ENCODE data around the gene CRABP1. TPM values are rescaled to one million over a fixed set of nuclear protein-coding genes. Genes with fewer than 3 reads are reported as not detected.
A peak's percentile ranks its signal among the peaks of the same experiment; 100 is the strongest.

The CRABP1 gene
- total RNA-seq (1 to 10 TPM in 1 of 2 donors, not detected in 1; 1.1 TPM), polyA plus RNA-seq (not detected)
- long read RNA-seq, donor 1: 0 reads
- long read RNA-seq, donor 2: 0 reads
- long read RNA-seq, donor 3: 0 reads
- long read RNA-seq, donor 4: 0 reads
- long read RNA-seq, donor 5, partial matches to known transcripts: 0 of 1 reads
- long read RNA-seq, donor 5, other reads (novel, unspliced or antisense): 0 of 1 reads

DNA sequence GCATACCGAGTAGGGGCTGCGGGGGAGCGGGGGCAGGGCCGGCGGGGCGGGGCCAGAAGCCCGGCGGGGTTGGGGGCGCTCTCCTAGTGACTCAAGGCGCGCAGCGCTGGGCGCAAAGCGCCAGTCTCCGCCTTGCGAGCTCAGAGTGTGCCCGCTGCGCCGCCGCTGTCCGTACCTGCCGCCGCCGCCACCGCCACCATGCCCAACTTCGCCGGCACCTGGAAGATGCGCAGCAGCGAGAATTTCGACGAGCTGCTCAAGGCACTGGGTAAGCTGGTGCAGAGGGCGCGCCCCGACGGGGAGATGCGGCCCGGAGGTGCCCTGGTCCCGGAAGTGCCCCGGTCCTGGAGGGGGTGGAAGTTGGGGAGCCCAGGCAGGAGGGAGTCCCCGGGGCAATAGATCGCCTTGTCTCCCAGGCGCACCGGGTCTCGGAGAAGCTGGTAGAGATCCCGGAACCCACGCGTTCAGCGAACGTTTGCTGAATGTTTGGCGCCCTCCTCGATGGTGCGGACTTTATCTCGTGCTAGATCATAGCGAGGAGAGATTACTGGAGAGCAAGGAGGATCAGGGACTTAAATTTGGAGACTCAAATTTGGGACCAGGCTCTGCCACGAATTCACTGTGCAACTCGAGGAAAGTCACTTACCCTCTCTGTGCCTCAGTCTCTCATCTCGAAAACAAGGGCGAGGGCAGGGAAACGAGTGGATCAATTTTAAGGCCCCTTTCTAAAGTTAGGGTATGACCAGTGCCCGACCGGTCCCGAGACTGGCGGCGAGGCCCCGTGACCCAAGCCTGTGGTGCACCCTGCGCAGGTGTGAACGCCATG lies at the start of gene CRABP1:
CRABP1 (plus strand) TSS at position 123 of the 826 bp plus-strand sequence; CDS start at position 199, 76 bp downstream.
- ATAC-seq (ENCODE audit: insufficient read depth, low FRiP score) (no peak), DNase-seq (no peak)
- Histone ChIP-seq H3K27me3 (ENCODE audit: control insufficient read depth in 3 of 3, insufficient read depth in 3 of 3, low read length in 2 of 3) (peaks cover 7 to 48% (median 48%) of the 10 kb centered on the region in 3 donors), H3K4me3 (no peak within 1 kb of the TSS), H3K27ac (ENCODE audit: low read depth in 1 of 2, low read length in 1 of 2) (no peak within 1 kb of the TSS), H3K9ac (ENCODE audit: insufficient read depth in 1 of 2, low read length in 2 of 2) (no peak within 1 kb of the TSS), H3K4me1 (ENCODE audit: control insufficient read depth in 5 of 5, insufficient read depth in 5 of 5, low read length in 5 of 5) (peaks cover 0 to 13% (median 0%) of the 10 kb centered on the region in 5 donors), H3K9me3 (ENCODE audit: control insufficient read depth in 4 of 4, insufficient read depth in 3 of 4, low read length in 3 of 4) (peaks cover 0 to 7% (median 0%) of the 10 kb centered on the region in 4 donors), H3K36me3 (ENCODE audit: control insufficient read depth in 4 of 4, insufficient read depth in 4 of 4, low read length in 4 of 4) (no peaks in the 10 kb centered on the region)
- 2 to 3% methylated on average over 55 to 67 of the region's 67 CpGs for WGBS, 2 donors
- TF ChIP-seq, protein P1, sequence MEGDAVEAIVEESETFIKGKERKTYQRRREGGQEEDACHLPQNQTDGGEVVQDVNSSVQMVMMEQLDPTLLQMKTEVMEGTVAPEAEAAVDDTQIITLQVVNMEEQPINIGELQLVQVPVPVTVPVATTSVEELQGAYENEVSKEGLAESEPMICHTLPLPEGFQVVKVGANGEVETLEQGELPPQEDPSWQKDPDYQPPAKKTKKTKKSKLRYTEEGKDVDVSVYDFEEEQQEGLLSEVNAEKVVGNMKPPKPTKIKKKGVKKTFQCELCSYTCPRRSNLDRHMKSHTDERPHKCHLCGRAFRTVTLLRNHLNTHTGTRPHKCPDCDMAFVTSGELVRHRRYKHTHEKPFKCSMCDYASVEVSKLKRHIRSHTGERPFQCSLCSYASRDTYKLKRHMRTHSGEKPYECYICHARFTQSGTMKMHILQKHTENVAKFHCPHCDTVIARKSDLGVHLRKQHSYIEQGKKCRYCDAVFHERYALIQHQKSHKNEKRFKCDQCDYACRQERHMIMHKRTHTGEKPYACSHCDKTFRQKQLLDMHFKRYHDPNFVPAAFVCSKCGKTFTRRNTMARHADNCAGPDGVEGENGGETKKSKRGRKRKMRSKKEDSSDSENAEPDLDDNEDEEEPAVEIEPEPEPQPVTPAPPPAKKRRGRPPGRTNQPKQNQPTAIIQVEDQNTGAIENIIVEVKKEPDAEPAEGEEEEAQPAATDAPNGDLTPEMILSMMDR (IDR thresholded peaks at IDR 0.05; ENCODE audit: control extremely low read depth, extremely low read depth): no peak

DNA sequence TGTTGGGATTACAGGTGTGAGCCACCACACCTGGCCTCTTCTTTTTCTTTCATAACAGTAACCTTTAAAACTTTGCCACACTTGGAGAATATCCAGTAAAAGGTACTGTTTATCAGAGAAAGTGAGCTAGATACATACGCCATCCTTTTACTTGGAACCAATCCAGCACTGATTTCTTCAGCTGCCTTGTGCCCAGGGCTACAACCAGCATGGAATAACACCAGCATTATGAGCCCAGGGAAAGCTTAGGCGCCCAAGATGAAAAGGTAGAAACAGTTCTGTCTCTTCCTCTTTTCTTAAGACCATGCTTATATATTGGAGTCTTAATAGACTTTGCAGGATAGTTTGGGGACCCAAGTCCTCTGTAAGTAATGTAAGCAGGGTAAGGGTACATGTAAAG lies 49.1 kb upstream of the CRABP1 start:
- ATAC-seq (ENCODE audit: insufficient read depth, low FRiP score) (no peak), DNase-seq (no peak)
- Histone ChIP-seq H3K9me3 (ENCODE audit: control insufficient read depth in 4 of 4, insufficient read depth in 3 of 4, low read length in 3 of 4) (no peaks in the 10 kb centered on the region), H3K27ac (ENCODE audit: low read depth in 1 of 2, low read length in 1 of 2) (no peak overlapping the region), H3K9ac (ENCODE audit: insufficient read depth in 1 of 2, low read length in 2 of 2) (no peak overlapping the region), H3K36me3 (ENCODE audit: control insufficient read depth in 4 of 4, insufficient read depth in 4 of 4, low read length in 4 of 4) (peaks cover 8 to 34% (median 26%) of the 10 kb centered on the region in 4 donors), H3K4me1 (ENCODE audit: control insufficient read depth in 5 of 5, insufficient read depth in 5 of 5, low read length in 5 of 5) (no peaks in the 10 kb centered on the region), H3K27me3 (ENCODE audit: control insufficient read depth in 3 of 3, insufficient read depth in 3 of 3, low read length in 2 of 3) (no peaks in the 10 kb centered on the region), H3K4me3 (no peak overlapping the region)
- TF ChIP-seq, protein P1 (IDR thresholded peaks at IDR 0.05; ENCODE audit: control extremely low read depth, extremely low read depth): no peak
- WGBS, 2 donors: 68 to 95% methylated on average over 2 of the region's 2 CpGs

DNA sequence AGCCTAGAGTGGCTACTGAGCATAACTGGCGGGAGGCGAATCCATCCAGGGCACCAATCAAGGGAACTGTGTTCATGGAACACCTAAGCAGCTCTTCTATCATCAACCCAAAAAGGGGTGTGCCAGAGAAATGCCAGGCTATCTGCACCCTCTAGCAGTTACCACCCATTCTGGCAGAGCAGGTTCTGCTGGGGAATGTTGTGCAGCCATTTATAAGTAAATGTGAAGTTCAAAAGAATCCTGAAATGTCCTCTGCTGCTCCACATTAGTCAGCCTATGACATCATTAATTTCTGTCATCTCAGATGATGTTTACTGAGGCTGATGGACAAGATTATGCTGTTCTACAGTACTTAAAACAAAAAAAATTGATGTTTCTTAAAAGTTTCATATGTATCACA lies 48.5 kb upstream of the CRABP1 start:
- DNase-seq (peak; percentile 8 to 25 (median 24)), ATAC-seq (ENCODE audit: insufficient read depth, low FRiP score) (no peak)
- H3K27me3 ChIP-seq (ENCODE audit: control insufficient read depth in 3 of 3, insufficient read depth in 3 of 3, low read length in 2 of 3): no peaks in the 10 kb centered on the region
- peaks cover 8 to 34% (median 22%) of the 10 kb centered on the region in 4 donors for H3K36me3 ChIP-seq (ENCODE audit: control insufficient read depth in 4 of 4, insufficient read depth in 4 of 4, low read length in 4 of 4)
- H3K4me3 ChIP-seq: no peak overlapping the region
- TF ChIP-seq, protein P1 (IDR thresholded peaks at IDR 0.05; ENCODE audit: control extremely low read depth, extremely low read depth): no peak
- no peak overlapping the region for H3K27ac ChIP-seq (ENCODE audit: low read depth in 1 of 2, low read length in 1 of 2)
- 98 to 99% methylated on average over 2 of the region's 2 CpGs for WGBS, 2 donors
- H3K9ac ChIP-seq (ENCODE audit: insufficient read depth in 1 of 2, low read length in 2 of 2): no peak overlapping the region
- H3K4me1 ChIP-seq (ENCODE audit: control insufficient read depth in 5 of 5, insufficient read depth in 5 of 5, low read length in 5 of 5): no peaks in the 10 kb centered on the region
- no peaks in the 10 kb centered on the region for H3K9me3 ChIP-seq (ENCODE audit: control insufficient read depth in 4 of 4, insufficient read depth in 3 of 4, low read length in 3 of 4)
